Sigmoid colon (tissue), 7 donors: Measurements from ENCODE around the gene REG3G. TPM values are rescaled to one million over a fixed set of nuclear protein-coding genes. Genes with fewer than 3 reads are reported as not detected.
A peak's percentile ranks its signal among the peaks of the same experiment; 100 is the strongest.
"Not testable (repeated sequence)": the region's sequence is repeated elsewhere in the genome, so short reads cannot be mapped to it uniquely, and the experiment has no call there.

Experiments
- DNase-seq: peaks from one replicate; pipeline ENCODE4 v3.0.0-alpha.2; 2019
- H3K27ac ChIP-seq, 4 donors: fragments of 200-600 bp; sonication (generic); one replicate each; pipeline ENCODE4 v1.5.1; 2016 to 2019; ENCODE audit warnings: mild to moderate bottlenecking in 1 of 4
- H3K27me3 ChIP-seq, 3 donors: fragments of 200-600 bp; sonication (generic); one replicate each; pipeline ENCODE4 v1.5.1; 2019; ENCODE audit warnings: mild to moderate bottlenecking in 1 of 3
- H3K36me3 ChIP-seq, 4 donors: fragments of 200-600 bp; sonication (generic); one replicate each; pipeline ENCODE4 v1.5.1; 2016 to 2019
- H3K4me1 ChIP-seq, 4 donors: fragments of 200-600 bp; sonication (generic); one replicate each; pipeline ENCODE4 v1.5.1; 2017 to 2019
- H3K4me3 ChIP-seq, 4 donors: fragments of 200-600 bp; sonication (generic); one replicate each; pipeline ENCODE4 v1.5.1; 2017 to 2019; ENCODE audit warnings: mild to moderate bottlenecking in 2 of 4, moderate library complexity in 1 of 4
- H3K9me3 ChIP-seq, 4 donors: fragments of 200-600 bp in 3 of 4; sonication (generic) in 3 of 4; one replicate each; pipeline versions ENCODE4 v1.5.1 to v1.6.1; 2013 to 2019
- CTCF ChIP-seq, 4 experiments: fragments of 450-650 bp in 3 of 4; fragments of 200-600 bp in 1 of 4; IDR thresholded peaks; one replicate each; pipeline ENCODE4 v1.5.1; 2016 to 2019; ENCODE audit warnings: antibody characterized with exemption in 4 of 4, mild to moderate bottlenecking in 3 of 4, moderate library complexity in 2 of 4
- EP300 ChIP-seq, 4 donors: sonication (generic); formaldehyde crosslinking; IDR thresholded peaks; one replicate each; pipeline ENCODE4 v1.6.1; 2017; ENCODE audit warnings: antibody characterized with exemption in 4 of 4
- POLR2A ChIP-seq, 2 donors: fragments of 450-650 bp; IDR thresholded peaks; one replicate each; pipeline ENCODE4 v1.6.1; 2016; ENCODE audit warnings: antibody characterized with exemption in 2 of 2, mild to moderate bottlenecking in 2 of 2, moderate library complexity in 2 of 2
- POLR2AphosphoS5 ChIP-seq, 4 donors: sonication (generic); formaldehyde crosslinking; IDR thresholded peaks; one replicate each; pipeline ENCODE4 v1.6.1; 2017; ENCODE audit warnings: antibody characterized with exemption in 4 of 4
- WGBS, 2 donors: extraction: QIAGEN DNeasy Blood & Tissue Kit; methylation state at CpG; one replicate each; pipeline ENCODE4 v1.1.7; 2013; 5-methylcytosine and 5-hydroxymethylcytosine counted together
- intact Hi-C: fragments of 100-400 bp; cut with DNase I; formaldehyde crosslinking; loops from one replicate; pipeline ENCODE4 v1.15.1; 2023
- polyA plus RNA-seq, 3 donors: library from polyadenylated mRNA; stranded (reverse); fragments of 200-250 nt; gene quantifications; one replicate each; pipeline ENCODE4 v1.2.3, GENCODE V29; 2013
- total RNA-seq, 4 donors: library from RNA; depleted of rRNA; stranded (reverse); fragments of >200 nt; gene quantifications; one replicate each; pipeline ENCODE4 v1.1.0, GENCODE V29; 2016
- donor health status: healthy with polysubstance abuse.
- donor health status: Bipolar disorder and iron deficiency.
- donor health status: healthy.

Gene REG3G
- total and polyA plus RNA-seq, 7 donors, result 0.12 TPM; not detected in 6

GRCh38 chr2:79026061-79026460 lies 559 bp downstream of the REG3G start:
- Histone ChIP-seq H3K36me3 (no peaks in the 10 kb centered on the region), H3K4me3 (no peak overlapping the region), H3K27ac (no peak overlapping the region), H3K9me3 (no peaks in the 10 kb centered on the region), H3K27me3 (no peaks in the 10 kb centered on the region), H3K4me1 (no peaks in the 10 kb centered on the region)
- no peak for DNase-seq
- intact Hi-C loops, result no loop called here
- 69 to 79% methylated on average over 4 of the region's 4 CpGs for WGBS, 2 donors
- TF ChIP-seq EP300 (IDR thresholded peaks at IDR 0.05) (no peak), CTCF (IDR thresholded peaks at IDR 0.05) (no peak), POLR2AphosphoS5 (IDR thresholded peaks at IDR 0.05) (no peak)

DNA sequence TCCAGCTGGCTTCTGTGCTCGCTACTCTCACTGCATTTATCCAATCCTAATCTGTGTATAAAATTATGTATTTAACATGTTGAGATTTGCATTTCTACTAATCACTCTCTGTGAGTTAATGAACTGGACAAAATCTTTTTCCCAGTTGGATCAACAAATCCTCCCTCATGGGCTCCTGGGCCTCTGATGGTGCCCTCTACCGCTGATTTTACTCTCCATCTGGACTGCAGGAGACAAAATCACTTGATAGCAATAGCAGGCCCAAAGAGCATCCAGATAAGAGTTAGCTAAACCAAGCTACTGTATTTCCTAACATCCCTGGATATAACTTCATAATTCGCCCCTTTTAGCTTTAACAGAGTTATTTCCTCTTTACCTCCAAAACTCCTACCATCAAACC lies 14.4 kb downstream of the REG3G start:
- WGBS, 2 donors, result 82 to 86% methylated on average over 3 of the region's 3 CpGs
- H3K27ac ChIP-seq, result no peak overlapping the region
- no peaks in the 10 kb centered on the region for H3K9me3 ChIP-seq
- DNase-seq, result no peak
- no peak overlapping the region for H3K4me3 ChIP-seq
- H3K4me1 ChIP-seq, result no peaks in the 10 kb centered on the region
- H3K27me3 ChIP-seq, result no peaks in the 10 kb centered on the region
- TF ChIP-seq CTCF (IDR thresholded peaks at IDR 0.05) (no peak), POLR2A (IDR thresholded peaks at IDR 0.05) (no peak), POLR2AphosphoS5 (IDR thresholded peaks at IDR 0.05) (no peak), EP300 (IDR thresholded peaks at IDR 0.05) (no peak)
- intact Hi-C loops, result loop anchor here (5.0 kb wide), 1 partner anchor 177 kb away; no protein-coding TSS in a partner anchor
- H3K36me3 ChIP-seq, result no peaks in the 10 kb centered on the region

DNA sequence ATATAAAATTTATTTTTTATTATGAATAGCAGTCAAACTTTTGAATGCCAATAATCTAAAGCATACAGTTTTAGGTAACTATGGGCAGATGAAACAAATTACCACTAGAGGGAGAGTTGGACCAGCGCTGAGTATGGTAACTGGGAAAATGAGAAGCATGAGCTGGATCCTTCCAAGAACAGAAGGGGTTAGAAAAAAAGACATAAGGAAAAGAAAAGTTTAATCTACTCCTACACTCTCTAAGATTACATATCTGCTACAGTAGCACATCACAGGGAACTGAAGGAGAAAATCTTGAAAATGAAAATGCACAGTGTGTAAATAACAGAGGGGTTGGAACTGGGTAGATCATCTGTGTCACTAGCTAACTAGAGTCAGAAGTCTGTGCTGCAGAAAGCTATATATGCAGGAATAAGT lies 15.5 kb downstream of the REG3G start:
- Histone ChIP-seq H3K27me3 (no peaks in the 10 kb centered on the region), H3K36me3 (no peaks in the 10 kb centered on the region), H3K4me1 (no peaks in the 10 kb centered on the region), H3K27ac (no peak overlapping the region), H3K9me3 (no peaks in the 10 kb centered on the region), H3K4me3 (no peak overlapping the region)
- DNase-seq, result no peak
- TF ChIP-seq POLR2AphosphoS5 (IDR thresholded peaks at IDR 0.05) (no peak), CTCF (IDR thresholded peaks at IDR 0.05) (peak in 3 of 4 experiments; percentile 18 to 31 (median 30)), POLR2A (IDR thresholded peaks at IDR 0.05) (no peak), EP300 (IDR thresholded peaks at IDR 0.05) (no peak)
- intact Hi-C loops, result loop anchor here (5.0 kb wide), 1 partner anchor 176 kb away; no protein-coding TSS in a partner anchor
- 3 to 13% methylated on average over 1 of the region's 1 CpG for WGBS, 2 donors

- 65 to 72% methylated on average over 5 of the region's 5 CpGs for WGBS, 2 donors
- H3K27me3 ChIP-seq, DNase-seq, H3K4me3 ChIP-seq, H3K9me3 ChIP-seq, H3K27ac ChIP-seq, intact Hi-C loops, H3K36me3 ChIP-seq, H3K4me1 ChIP-seq: not testable (repeated sequence)
These were observed 28.0 kb downstream of the REG3G start for GRCh38 chr2:79053486-79053885.

- 63 to 84% methylated on average over 5 of the region's 5 CpGs for WGBS, 2 donors
- H3K27ac ChIP-seq, result not testable (repeated sequence)
These were observed 29.3 kb downstream of the REG3G start for GRCh38 chr2:79054769-79055168.

GRCh38 chr2:79065201-79065600 lies 39.7 kb downstream of the REG3G start:
- WGBS, 2 donors, result 84 to 86% methylated on average over 2 of the region's 2 CpGs
- no peak overlapping the region for H3K4me3 ChIP-seq
- no peaks in the 10 kb centered on the region for H3K27me3 ChIP-seq
- TF ChIP-seq POLR2A (IDR thresholded peaks at IDR 0.05) (no peak), EP300 (IDR thresholded peaks at IDR 0.05) (no peak), POLR2AphosphoS5 (IDR thresholded peaks at IDR 0.05) (no peak), CTCF (IDR thresholded peaks at IDR 0.05) (no peak)
- H3K9me3 ChIP-seq, result no peaks in the 10 kb centered on the region
- H3K27ac ChIP-seq, result no peak overlapping the region
- H3K4me1 ChIP-seq, result no peaks in the 10 kb centered on the region
- no peak for DNase-seq
- intact Hi-C loops, result no loop called here
- no peaks in the 10 kb centered on the region for H3K36me3 ChIP-seq

More at GRCh38 chr2:79054769-79055168, 29.3 kb downstream of the REG3G start:
- H3K4me3 ChIP-seq, H3K4me1 ChIP-seq, H3K27me3 ChIP-seq, H3K36me3 ChIP-seq, H3K9me3 ChIP-seq, DNase-seq, intact Hi-C loops: not testable (repeated sequence)
